ENCODE data around the gene TNP2. TPM values are rescaled to one million over a fixed set of nuclear protein-coding genes. Genes with fewer than 3 reads are reported as not detected.

The TNP2 gene
- total and polyA plus RNA-seq, 2 experiments from 2014 or later, result not detected

- ATAC-seq, result peak; percentile 56
Measured at GRCh38 chr16:11308493-11309283, 39.6 kb upstream of the TNP2 start.

More at GRCh38 chr16:11308493-11309283, 39.6 kb upstream of the TNP2 start:
- Histone ChIP-seq H3F3A (replicated peaks; ENCODE audit: low read depth) (peaks cover 16% of the 10 kb centered on the region), H2AFZ (peak overlapping the region; percentile 88; the same call in 1 of the 2 replicates), H3K79me2 (replicated peaks; ENCODE audit: insufficient read depth) (no peaks in the 10 kb centered on the region), H3K36me3 (ENCODE audit: insufficient read depth) (no peaks in the 10 kb centered on the region; the same call in 1 of the 2 replicates), H3K27ac (ENCODE audit: low read depth) (no peak overlapping the region), H3K9me2 (ENCODE audit: insufficient read depth) (no peaks in the 10 kb centered on the region; the same call in 1 of the 2 replicates), H3K4me3 (no peak overlapping the region), H3K27me3 (ENCODE audit: insufficient read depth) (no peaks in the 10 kb centered on the region), H4K20me1 (replicated peaks; ENCODE audit: insufficient read depth) (no peaks in the 10 kb centered on the region), H3K4me1 (ENCODE audit: insufficient read depth) (peaks cover 20% of the 10 kb centered on the region), H3K4me2 (no peak overlapping the region)
- no peak overlapping the region for H3K27ac Mint-ChIP-seq
- no peaks in the 10 kb centered on the region; the same call in 2 of the 3 replicates for H3K36me3 Mint-ChIP-seq (ENCODE audit: low read depth)
- TF ChIP-seq NANOG (IDR thresholded peaks at IDR 0.05; ENCODE audit: borderline replicate concordance) (no peak), CREB1 (CRISPR knock-in tag; IDR thresholded peaks at IDR 0.05; ENCODE audit: low read depth) (no peak), REST (IDR thresholded peaks at IDR 0.05; ENCODE audit: unreplicated experiment) (no peak), ZNF114 (CRISPR knock-in tag; IDR thresholded peaks at IDR 0.05) (no peak), EZH2phosphoT487 (IDR thresholded peaks at IDR 0.05; ENCODE audit: unreplicated experiment) (no peak), ZNF462 (CRISPR knock-in tag; IDR thresholded peaks at IDR 0.05) (no peak), CTCF (conservative IDR thresholded peaks at IDR 0.05; ENCODE audit: low read depth in 2 of 2) (no peak), JUNB (IDR thresholded peaks at IDR 0.05; ENCODE audit: unreplicated experiment) (no peak), POLR2AphosphoS5 (IDR thresholded peaks at IDR 0.05; ENCODE audit: low read depth) (no peak), EZH2 (IDR thresholded peaks at IDR 0.05; ENCODE audit: low read depth, unreplicated experiment) (no peak), ZNF331 (CRISPR knock-in tag; IDR thresholded peaks at IDR 0.05; ENCODE audit: low read depth) (no peak), STAT1 (IDR thresholded peaks at IDR 0.05; ENCODE audit: unreplicated experiment) (no peak), ETS1 (IDR thresholded peaks at IDR 0.05) (no peak)
- 0 out of 3 replicates have a peak, but pooled peaks cover 2% of the 10 kb centered on the region for H3K9me3 Mint-ChIP-seq
- DNase-seq (ENCODE audit: low spot score), result no peak
- peaks cover 6% of the 10 kb centered on the region for H3K27me3 Mint-ChIP-seq (ENCODE audit: insufficient read depth, low read depth, poor library complexity)
- peaks cover 26% of the 10 kb centered on the region for H3K4me1 Mint-ChIP-seq
- H3K4me3 Mint-ChIP-seq, result no peak overlapping the region
